H1 (cell line): ENCODE measurements around the gene TSPAN9. TPM values are rescaled to one million over a fixed set of nuclear protein-coding genes. Genes with fewer than 3 reads are reported as not detected.

Source experiments
- CTCF ChIA-PET: fragments of 300-600 bp; sonication (Branson Sonifier 250); formaldehyde crosslinking; loops from one replicate; lab custom pipeline; 2021; ENCODE audit not compliant: partially characterized antibody; lab: Charles Lee
- POLR2A ChIA-PET: fragments of 300-600 bp; sonication (Branson Sonifier 250); formaldehyde crosslinking; loops from one replicate; lab custom pipeline; 2021; ENCODE audit warnings: inconsistent platforms; ENCODE audit not compliant: partially characterized antibody; lab: Charles Lee
- DNase-seq, 2 experiments: peaks; one replicate each; pipeline versions ENCODE4 v3.0.0 to v3.0.0-alpha.2; 2010 to 2022; ENCODE audit warnings: low spot score in 2 of 2, low read depth in 1 of 2, mixed read lengths in 1 of 2
- FAIRE-seq: peaks from 2 replicates; lab custom pipeline; 2011; peaks lifted over from hg19 to GRCh38; lab: Jason Lieb, UNC
- H2AFZ ChIP-seq: 2 replicates; pipeline ENCODE4 v1.8.1; 2012; ENCODE audit warnings: low read length, inconsistent platforms
- H2AK5ac ChIP-seq: 2 replicates; pipeline ENCODE4 v1.6.1; 2013; ENCODE audit warnings: low read depth, low read length
- H2BK120ac ChIP-seq: replicated peaks from 2 replicates; pipeline ENCODE3; 2013; ENCODE audit warnings: low read depth, low read length, inconsistent platforms
- H2BK12ac ChIP-seq: 2 replicates; pipeline ENCODE4 v1.6.1; 2013; ENCODE audit warnings: low read depth, low read length
- H2BK15ac ChIP-seq: 2 replicates; pipeline ENCODE4 v1.6.1; 2013; ENCODE audit warnings: low read length
- H2BK20ac ChIP-seq: 2 replicates; pipeline ENCODE4 v1.6.1; 2013; ENCODE audit warnings: low read length
- H2BK5ac ChIP-seq: 2 replicates; pipeline ENCODE4 v1.6.1; 2013; ENCODE audit warnings: low read depth, low read length
- H3K14ac ChIP-seq: 2 replicates; pipeline ENCODE4 v1.6.1; 2013; ENCODE audit warnings: inconsistent platforms; ENCODE audit not compliant: insufficient read length
- H3K18ac ChIP-seq: 2 replicates; pipeline ENCODE4 v1.6.1; 2013; ENCODE audit warnings: low read length; ENCODE audit errors: extremely low read depth
- H3K23ac ChIP-seq: 2 replicates; pipeline ENCODE4 v1.6.1; 2013; ENCODE audit warnings: inconsistent platforms; ENCODE audit not compliant: insufficient read length
- H3K23me2 ChIP-seq: 2 replicates; pipeline ENCODE4 v1.6.1; 2013; ENCODE audit warnings: low read depth, low read length
- H3K27ac ChIP-seq: 2 replicates; pipeline ENCODE4 v1.6.1; 2011; ENCODE audit warnings: low read depth, low read length, inconsistent platforms
- H3K27me3 ChIP-seq, 4 experiments: replicated peaks in 1 of 4; 1 replicate in 1 of 4; 2 replicates in 3 of 4; pipeline versions ENCODE4 v1.6.1 to v1.8.1; 2011 to 2013; ENCODE audit warnings: low read length in 3 of 4, mild to moderate bottlenecking in 3 of 4, inconsistent platforms in 2 of 4, mixed read lengths in 2 of 4, moderate library complexity in 1 of 4; ENCODE audit not compliant: control insufficient read depth in 3 of 4, insufficient read depth in 3 of 4; ENCODE audit errors: extremely low read depth in 1 of 4
- H3K36me3 ChIP-seq, 4 experiments: 2 replicates each; pipeline versions ENCODE4 v1.6.1 to v1.8.1; 2011 to 2013; ENCODE audit warnings: mild to moderate bottlenecking in 4 of 4, low read length in 3 of 4, moderate library complexity in 2 of 4, control low read depth in 1 of 4, inconsistent platforms in 1 of 4; ENCODE audit not compliant: insufficient read depth in 4 of 4, control insufficient read depth in 2 of 4
- H3K4ac ChIP-seq: replicated peaks from 2 replicates; pipeline ENCODE3; 2013; ENCODE audit warnings: low read length, low read depth, mixed read lengths, inconsistent platforms; ENCODE audit not compliant: insufficient read length
- H3K4me1 ChIP-seq, 4 experiments: replicated peaks in 1 of 4; 1 replicate in 1 of 4; 2 replicates in 3 of 4; pipeline versions ENCODE4 v1.6.1 to v1.8.1; 2011 to 2013; ENCODE audit warnings: low read length in 3 of 4, inconsistent platforms in 2 of 4, mixed read lengths in 1 of 4; ENCODE audit not compliant: insufficient read depth in 4 of 4, control insufficient read depth in 3 of 4
- H3K4me2 ChIP-seq, 2 experiments: 2 replicates each; pipeline versions ENCODE4 v1.6.1 to v1.8.1; 2011 to 2013; ENCODE audit warnings: low read depth in 2 of 2, low read length in 2 of 2, control low read depth in 1 of 2, inconsistent platforms in 1 of 2, mild to moderate bottlenecking in 1 of 2; ENCODE audit not compliant: insufficient read depth in 1 of 2
- H3K4me3 ChIP-seq, 4 experiments: fragments of 200-600, 300-600 bp in 1 of 4; sonication (generic), shearing (Covaris generic), sonication (Bioruptor Twin) in 1 of 4; 2 replicates each; pipeline versions ENCODE4 v1.5.1 to v1.8.1; 2011 to 2016; ENCODE audit warnings: low read length in 4 of 4, low read depth in 3 of 4, control low read depth in 2 of 4, inconsistent platforms in 2 of 4, mild to moderate bottlenecking in 2 of 4, mixed read lengths in 1 of 4, moderate library complexity in 1 of 4; ENCODE audit not compliant: insufficient read depth in 2 of 4; ENCODE audit errors: extremely low read depth in 1 of 4
- H3K56ac ChIP-seq: replicated peaks from 2 replicates; pipeline ENCODE3; 2013; ENCODE audit warnings: low read depth, mild to moderate bottlenecking, mixed read lengths, low read length, inconsistent platforms; ENCODE audit not compliant: insufficient read length
- H3K79me1 ChIP-seq: 2 replicates; pipeline ENCODE4 v1.6.1; 2013; ENCODE audit warnings: low read depth, low read length, control low read depth
- H3K79me2 ChIP-seq, 2 experiments: 2 replicates each; pipeline versions ENCODE4 v1.6.1 to v1.8.1; 2012 to 2013; ENCODE audit warnings: low read length in 2 of 2, mild to moderate bottlenecking in 2 of 2, inconsistent platforms in 1 of 2; ENCODE audit not compliant: insufficient read depth in 2 of 2, control insufficient read depth in 1 of 2
- H3K9ac ChIP-seq, 4 experiments: replicated peaks in 1 of 4; 1 replicate in 1 of 4; 2 replicates in 3 of 4; pipeline versions ENCODE4 v1.6.1 to v1.8.1; 2011 to 2013; ENCODE audit warnings: low read depth in 3 of 4, low read length in 3 of 4, control low read depth in 2 of 4, mild to moderate bottlenecking in 2 of 4, moderate library complexity in 2 of 4, inconsistent platforms in 1 of 4; ENCODE audit errors: extremely low read depth in 1 of 4
- H3K9me3 ChIP-seq, 2 experiments: 2 replicates each; pipeline versions ENCODE4 v1.6.1 to v1.8.1; 2012 to 2013; ENCODE audit warnings: mild to moderate bottlenecking in 2 of 2, moderate library complexity in 2 of 2, control low read depth in 1 of 2, inconsistent platforms in 1 of 2, low read depth in 1 of 2, low read length in 1 of 2, mixed read lengths in 1 of 2; ENCODE audit not compliant: insufficient read depth in 2 of 2
- H4K20me1 ChIP-seq, 2 experiments: replicated peaks in 1 of 2; 2 replicates each; pipeline versions ENCODE3 to v1.8.1; 2011 to 2013; ENCODE audit warnings: inconsistent platforms in 2 of 2, low read length in 2 of 2, mild to moderate bottlenecking in 1 of 2; ENCODE audit not compliant: insufficient read depth in 2 of 2, control insufficient read depth in 1 of 2
- H4K5ac ChIP-seq: 2 replicates; pipeline ENCODE4 v1.6.1; 2013; ENCODE audit warnings: low read length, low read depth, mixed read lengths, inconsistent platforms; ENCODE audit not compliant: insufficient read length
- H4K8ac ChIP-seq: 2 replicates; pipeline ENCODE4 v1.8.0; 2013; ENCODE audit warnings: mild to moderate bottlenecking, moderate library complexity, low read length, inconsistent platforms; ENCODE audit not compliant: insufficient read depth; ENCODE audit errors: extremely low read depth
- H4K91ac ChIP-seq: replicated peaks from 2 replicates; pipeline ENCODE3; 2013; ENCODE audit warnings: low read length, mixed read lengths, inconsistent platforms; ENCODE audit not compliant: insufficient read length
- BCL11A ChIP-seq, 2 experiments: IDR thresholded peaks; one replicate each; pipeline ENCODE4 v1.6.1; 2011; ENCODE audit warnings: low read depth in 2 of 2, low read length in 2 of 2, mild to moderate bottlenecking in 2 of 2
- CBX5 ChIP-seq: fragments of 300-800, 300-1000 bp; sonication (generic); IDR thresholded peaks from 2 replicates; pipeline ENCODE4 v1.7.1; 2016; ENCODE audit warnings: antibody characterized with exemption, low read length, low read depth
- CHD1 ChIP-seq: IDR thresholded peaks from 2 replicates; pipeline ENCODE4 v1.6.1; 2012; ENCODE audit warnings: low read depth, low read length, improper control_type of control experiment
- CREB1 ChIP-seq: IDR thresholded peaks from 2 replicates; pipeline ENCODE4 v1.6.1; 2012; ENCODE audit warnings: inconsistent platforms
- GTF2F1 ChIP-seq: IDR thresholded peaks from 2 replicates; pipeline ENCODE4 v1.6.1; 2012; ENCODE audit warnings: low read depth, low read length, improper control_type of control experiment, borderline replicate concordance
- KDM1A ChIP-seq: fragments of 200-600, 300-600 bp; sonication (generic); IDR thresholded peaks from 2 replicates; pipeline ENCODE4 v1.7.1; 2016; ENCODE audit warnings: mild to moderate bottlenecking, low read length, borderline replicate concordance
- MAX ChIP-seq: IDR thresholded peaks from 2 replicates; pipeline ENCODE4 v1.6.1; 2012; ENCODE audit warnings: inconsistent platforms
- NANOG ChIP-seq: IDR thresholded peaks from 2 replicates; pipeline ENCODE4 v1.6.1; 2011; ENCODE audit warnings: low read length, low read depth, mild to moderate bottlenecking, inconsistent platforms; ENCODE audit not compliant: insufficient read depth, poor library complexity, severe bottlenecking
- SAP30 ChIP-seq: fragments of 300-600 bp; sonication (generic); IDR thresholded peaks from 2 replicates; pipeline ENCODE4 v1.7.1; 2012; ENCODE audit warnings: low read length, moderate library complexity, mild to moderate bottlenecking, inconsistent platforms; ENCODE audit not compliant: insufficient read depth, insufficient replicate concordance
- SIRT6 ChIP-seq: IDR thresholded peaks from one replicate; pipeline ENCODE4 v1.7.1; 2012; ENCODE audit warnings: low read length, inconsistent platforms
- SUZ12 ChIP-seq: fragments of 200-600 bp; sonication (generic); IDR thresholded peaks from 2 replicates; pipeline ENCODE4 v1.6.1; 2012; ENCODE audit warnings: mild to moderate bottlenecking, inconsistent platforms, low read length, moderate library complexity, mixed read lengths
- TAF7 ChIP-seq: optimal IDR thresholded peaks from 2 replicates; pipeline ENCODE3; 2011; ENCODE audit warnings: low read depth, mild to moderate bottlenecking, inconsistent platforms, low read length, moderate library complexity, borderline replicate concordance
- WGBS, 2 experiments: shearing (Covaris generic) in 1 of 2; methylation state at CpG; one replicate each; pipeline versions ENCODE4 v1.1.6 to v1.1.7; 2013 to 2015; ENCODE audit warnings: low lambda C conversion rate in 2 of 2, mixed read lengths in 2 of 2, inconsistent platforms in 1 of 2, low coverage in 1 of 2, missing lambda C conversion rate in 1 of 2; ENCODE audit not compliant: insufficient replicate concordance in 2 of 2, insufficient coverage in 1 of 2, insufficient read length in 1 of 2; ENCODE audit errors: extremely low coverage in 1 of 2, missing lambda C conversion rate in 1 of 2; 5-methylcytosine and 5-hydroxymethylcytosine counted together
- polyA plus RNA-seq, 7 experiments: library from polyadenylated mRNA; depleted of rRNA in 3 of 7; stranded (reverse) in 5 of 7; unstranded in 2 of 7; fragments of >200 nt in 5 of 7; fragments of 200-250 nt in 2 of 7; gene quantifications; 1 replicate in 5 of 7; 2 replicates in 1 of 7; 4 replicates in 1 of 7; pipeline versions ENCODE4 v1.2.1 to v1.2.3, GENCODE V29; 2011 to 2013; ENCODE audit warnings: missing spikeins in 2 of 7, mixed read lengths in 2 of 7
- total RNA-seq: library from RNA; stranded (reverse); fragmentation: NEBNext Ultra II Directional; extraction: Animal tissue kit (Norgen Biotek cat#: 25700); gene quantifications from 2 replicates; pipeline ENCODE4 v1.2.1, GENCODE V29; 2021

The TSPAN9 gene
- total and polyA plus RNA-seq, 2 of the 8 experiments (the other 6 are each of a cell fraction or from before 2014, with no cell fraction given) = 11.5 to 29.1 TPM

- Histone ChIP-seq H3K79me1 (peaks cover 2% of the 10 kb centered on the region; the same call in 1 of the 2 replicates), H3K4me3 (peak overlapping the region; percentile 52 to 69 (median 59); a peak in 6 of 8 replicates), H3K23me2 (peaks cover 19% of the 10 kb centered on the region; the same call in 1 of the 2 replicates), H3K27me3 (peaks cover 10 to 43% (median 32%) of the 10 kb centered on the region in 4 experiments), H4K20me1 (peaks cover 7 to 15% of the 10 kb centered on the region in 2 experiments), H3K4me1 (peaks cover 3 to 13% (median 10%) of the 10 kb centered on the region in 4 experiments), H3K4me2 (peak overlapping the region; percentile 97 to 99), H4K91ac (no peak overlapping the region), H3K79me2 (no peaks in the 10 kb centered on the region), H3K9ac (no peak overlapping the region), H3K27ac (no peak overlapping the region), H4K8ac (no peak overlapping the region), H3K23ac (no peak overlapping the region), H2BK15ac (no peak overlapping the region), H3K36me3 (no peaks in the 10 kb centered on the region), H3K9me3 (no peaks in the 10 kb centered on the region), H2AFZ (no peak overlapping the region), H2BK20ac (no peak overlapping the region), H4K5ac (no peak overlapping the region), H3K14ac (no peak overlapping the region), H2BK120ac (no peak overlapping the region), H3K4ac (no peak overlapping the region), H2BK12ac (0 out of 2 replicates have a peak overlapping the region, but pooled peaks have one; percentile 9), H3K18ac (no peak overlapping the region; the same call in none of the 2 replicates), H2AK5ac (no peak overlapping the region), H2BK5ac (no peak overlapping the region), H3K56ac (no peak overlapping the region)
- 50% methylated on average over 10 of the region's 10 CpGs; no CpG with 5 or more reads in 1 of the 2 experiments for WGBS, 2 experiments
- CTCF ChIA-PET = interaction anchor here (0.6 to 24.7 kb wide), 28 partner anchors 12 to 197 kb away, joined by 3 to 448 read pairs (median 9); no protein-coding TSS in a partner anchor
- POLR2A ChIA-PET = interaction anchor here (0.7 kb wide), 2 partner anchors 33 to 274 kb away, joined by 4 read pairs; no protein-coding TSS in a partner anchor
- DNase-seq (no peak), FAIRE-seq (no peak)
- no peak for TF ChIP-seq NANOG
- no peak for TF ChIP-seq SAP30
- TF ChIP-seq CHD1 = no peak
- TF ChIP-seq CREB1 = no peak
- TF ChIP-seq SIRT6 = no peak
- no peak for TF ChIP-seq GTF2F1
- TF ChIP-seq BCL11A (IDR thresholded peaks at IDR 0.05; ENCODE audit: low read depth in 2 of 2, low read length in 2 of 2) = no peak
- TF ChIP-seq MAX = peak; percentile 27; the same call in 1 of the 2 replicates
- TF ChIP-seq KDM1A = no peak
- 0 out of 2 replicates have a peak, but pooled peaks have one; percentile 11 for TF ChIP-seq SUZ12
- no peak for TF ChIP-seq TAF7
- TF ChIP-seq CBX5 = no peak
These were observed 124.3 kb downstream of the TSPAN9 start for GRCh38 chr12:3201339-3202051.
